ENCODE measurements around the gene AP3S2. TPM values are rescaled to one million over a fixed set of nuclear protein-coding genes. Genes with fewer than 3 reads are reported as not detected.

AP3S2 gene
- total and polyA plus RNA-seq, 2 donors from 2014 or later, result 17.5 to 42.9 TPM

- Histone ChIP-seq H3K4me1 (ENCODE audit: control insufficient read depth in 2 of 3, insufficient read depth in 2 of 3, low read depth in 1 of 3, low read length in 3 of 3) (no peaks in the 10 kb centered on the region), H3K27ac (ENCODE audit: low read depth in 2 of 2, low read length in 2 of 2) (no peak overlapping the region), H3K9ac (ENCODE audit: low read length in 3 of 3) (no peak overlapping the region), H3K27me3 (ENCODE audit: control insufficient read depth, insufficient read depth, low read length) (no peaks in the 10 kb centered on the region), H3K9me3 (ENCODE audit: control insufficient read depth in 2 of 3, insufficient read depth in 1 of 3, low read length in 3 of 3) (no peaks in the 10 kb centered on the region), H3K4me3 (ENCODE audit: low read length in 3 of 3) (no peak overlapping the region), H3K36me3 (ENCODE audit: control insufficient read depth in 2 of 3, insufficient read depth in 3 of 3, low read length in 3 of 3) (no peaks in the 10 kb centered on the region)
- TF ChIP-seq CTCF (IDR thresholded peaks at IDR 0.05; ENCODE audit: borderline replicate concordance, extremely low read depth, insufficient read depth), result no peak
- intact Hi-C loops (cut with DNase I), result no loop called here
- peak; percentile 94 for FAIRE-seq
- no peak for DNase-seq
Measured at GRCh38 chr15:89932880-89933279, 39.1 kb upstream of the AP3S2 start.

GRCh38 chr15:89928421-89928820 is 34.6 kb upstream of the AP3S2 start:
- FAIRE-seq (no peak), DNase-seq (no peak)
- no peak overlapping the region for H3K27ac ChIP-seq (ENCODE audit: low read depth in 2 of 2, low read length in 2 of 2)
- H3K27me3 ChIP-seq (ENCODE audit: control insufficient read depth, insufficient read depth, low read length), result no peaks in the 10 kb centered on the region
- intact Hi-C loops (cut with DNase I), result no loop called here
- H3K36me3 ChIP-seq (ENCODE audit: control insufficient read depth in 2 of 3, insufficient read depth in 3 of 3, low read length in 3 of 3), result no peaks in the 10 kb centered on the region
- no peaks in the 10 kb centered on the region for H3K9me3 ChIP-seq (ENCODE audit: control insufficient read depth in 2 of 3, insufficient read depth in 1 of 3, low read length in 3 of 3)
- H3K4me1 ChIP-seq (ENCODE audit: control insufficient read depth in 2 of 3, insufficient read depth in 2 of 3, low read depth in 1 of 3, low read length in 3 of 3), result no peaks in the 10 kb centered on the region
- H3K4me3 ChIP-seq (ENCODE audit: low read length in 3 of 3), result no peak overlapping the region
- no peak overlapping the region for H3K9ac ChIP-seq (ENCODE audit: low read length in 3 of 3)
- no peak for TF ChIP-seq CTCF (IDR thresholded peaks at IDR 0.05; ENCODE audit: borderline replicate concordance, extremely low read depth, insufficient read depth)

- Histone ChIP-seq H3K9ac (ENCODE audit: low read length in 3 of 3) (no peak overlapping the region), H3K36me3 (ENCODE audit: control insufficient read depth in 2 of 3, insufficient read depth in 3 of 3, low read length in 3 of 3) (no peaks in the 10 kb centered on the region), H3K9me3 (ENCODE audit: control insufficient read depth in 2 of 3, insufficient read depth in 1 of 3, low read length in 3 of 3) (no peaks in the 10 kb centered on the region), H3K4me1 (ENCODE audit: control insufficient read depth in 2 of 3, insufficient read depth in 2 of 3, low read depth in 1 of 3, low read length in 3 of 3) (no peaks in the 10 kb centered on the region), H3K27me3 (ENCODE audit: control insufficient read depth, insufficient read depth, low read length) (no peaks in the 10 kb centered on the region), H3K27ac (ENCODE audit: low read depth in 2 of 2, low read length in 2 of 2) (no peak overlapping the region), H3K4me3 (ENCODE audit: low read length in 3 of 3) (no peak overlapping the region)
- DNase-seq (no peak), FAIRE-seq (peak; percentile 19)
- intact Hi-C loops (cut with DNase I), result no loop called here
- no peak for TF ChIP-seq CTCF (IDR thresholded peaks at IDR 0.05; ENCODE audit: borderline replicate concordance, extremely low read depth, insufficient read depth)
Measured at GRCh38 chr15:89926158-89926557, 32.4 kb upstream of the AP3S2 start.

GRCh38 chr15:89917442-89918101 is 23.8 kb upstream of the AP3S2 start:
- no peak overlapping the region for H3K4me3 ChIP-seq (ENCODE audit: low read length in 3 of 3)
- no peak overlapping the region for H3K9ac ChIP-seq (ENCODE audit: low read length in 3 of 3)
- no peaks in the 10 kb centered on the region for H3K9me3 ChIP-seq (ENCODE audit: control insufficient read depth in 2 of 3, insufficient read depth in 1 of 3, low read length in 3 of 3)
- no peak for FAIRE-seq
- H3K27me3 ChIP-seq (ENCODE audit: control insufficient read depth, insufficient read depth, low read length), result no peaks in the 10 kb centered on the region
- peaks cover 0 to 7% (median 0%) of the 10 kb centered on the region in 3 donors for H3K4me1 ChIP-seq (ENCODE audit: control insufficient read depth in 2 of 3, insufficient read depth in 2 of 3, low read depth in 1 of 3, low read length in 3 of 3)
- intact Hi-C loops (cut with DNase I), result no loop called here
- H3K27ac ChIP-seq (ENCODE audit: low read depth in 2 of 2, low read length in 2 of 2), result no peak overlapping the region
- DNase-seq, result no peak
- H3K36me3 ChIP-seq (ENCODE audit: control insufficient read depth in 2 of 3, insufficient read depth in 3 of 3, low read length in 3 of 3), result no peaks in the 10 kb centered on the region
- TF ChIP-seq CTCF (IDR thresholded peaks at IDR 0.05; ENCODE audit: borderline replicate concordance, extremely low read depth, insufficient read depth), result no peak
